GM23338 (cell line): Measurements from ENCODE around the gene KDM4F.

Source experiments
- JUNB ChIP-seq: IDR thresholded peaks from one replicate; pipeline ENCODE4 v1.6.1; 2016; ENCODE audit warnings: antibody characterized with exemption; ENCODE audit not compliant: unreplicated experiment
- POLR2AphosphoS5 ChIP-seq: IDR thresholded peaks from 2 replicates; pipeline ENCODE4 v1.6.1; 2016; ENCODE audit warnings: antibody characterized with exemption, low read depth
- TF ChIP-seq, protein P1 (sequence below), 2 experiments: fragments of 200-600 bp in 1 of 2; sonication (generic) in 1 of 2; conservative IDR thresholded peaks; 2 replicates each; pipeline versions ENCODE4 v1.5.1 to v1.6.1; 2016 to 2017; ENCODE audit warnings: antibody characterized with exemption in 2 of 2, low read depth in 2 of 2, mild to moderate bottlenecking in 2 of 2, moderate library complexity in 1 of 2

DNA sequence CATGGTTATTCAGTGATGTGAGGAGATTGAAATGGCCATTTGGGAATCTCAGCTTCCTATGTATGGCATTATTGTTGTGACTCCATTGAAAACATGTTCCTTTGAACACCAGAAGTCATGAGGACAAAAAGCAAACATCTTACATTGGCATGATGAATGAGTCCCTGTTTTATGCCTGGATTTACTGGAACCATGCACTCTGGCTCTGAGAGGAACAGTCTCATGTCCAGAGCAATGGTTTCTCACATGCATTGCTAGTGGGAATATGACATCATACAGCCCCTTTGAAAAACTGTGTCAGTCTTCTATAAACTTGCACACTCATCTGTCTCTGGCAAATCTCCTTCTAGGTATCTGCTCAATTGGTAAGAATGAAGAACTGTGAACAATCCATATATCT lies 3.4 kb upstream of the KDM4F start:
- TF ChIP-seq, protein P1, sequence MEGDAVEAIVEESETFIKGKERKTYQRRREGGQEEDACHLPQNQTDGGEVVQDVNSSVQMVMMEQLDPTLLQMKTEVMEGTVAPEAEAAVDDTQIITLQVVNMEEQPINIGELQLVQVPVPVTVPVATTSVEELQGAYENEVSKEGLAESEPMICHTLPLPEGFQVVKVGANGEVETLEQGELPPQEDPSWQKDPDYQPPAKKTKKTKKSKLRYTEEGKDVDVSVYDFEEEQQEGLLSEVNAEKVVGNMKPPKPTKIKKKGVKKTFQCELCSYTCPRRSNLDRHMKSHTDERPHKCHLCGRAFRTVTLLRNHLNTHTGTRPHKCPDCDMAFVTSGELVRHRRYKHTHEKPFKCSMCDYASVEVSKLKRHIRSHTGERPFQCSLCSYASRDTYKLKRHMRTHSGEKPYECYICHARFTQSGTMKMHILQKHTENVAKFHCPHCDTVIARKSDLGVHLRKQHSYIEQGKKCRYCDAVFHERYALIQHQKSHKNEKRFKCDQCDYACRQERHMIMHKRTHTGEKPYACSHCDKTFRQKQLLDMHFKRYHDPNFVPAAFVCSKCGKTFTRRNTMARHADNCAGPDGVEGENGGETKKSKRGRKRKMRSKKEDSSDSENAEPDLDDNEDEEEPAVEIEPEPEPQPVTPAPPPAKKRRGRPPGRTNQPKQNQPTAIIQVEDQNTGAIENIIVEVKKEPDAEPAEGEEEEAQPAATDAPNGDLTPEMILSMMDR (conservative IDR thresholded peaks at IDR 0.05; ENCODE audit: low read depth in 2 of 2), result no peak
- TF ChIP-seq JUNB (no peak), POLR2AphosphoS5 (no peak)
